GM23338 (cell line): ENCODE results near the gene EDAR. TPM values are rescaled to one million over a fixed set of nuclear protein-coding genes. Genes with fewer than 3 reads are reported as not detected.

Experiments
- CREB1 ChIP-seq: fragments of 250-450 bp; sonication (Bioruptor Pico); IDR thresholded peaks from 2 replicates; pipeline ENCODE4 v1.5.0; 2020; ENCODE audit warnings: low read depth, mild to moderate bottlenecking, moderate library complexity
- CTCF ChIP-seq, 2 experiments: fragments of 200-600 bp in 1 of 2; sonication (generic) in 1 of 2; conservative IDR thresholded peaks; 2 replicates each; pipeline versions ENCODE4 v1.5.1 to v1.6.1; 2016 to 2017; ENCODE audit warnings: antibody characterized with exemption in 2 of 2, low read depth in 2 of 2, mild to moderate bottlenecking in 2 of 2, moderate library complexity in 1 of 2
- ETS1 ChIP-seq: IDR thresholded peaks from 2 replicates; pipeline ENCODE4 v1.6.1; 2016; ENCODE audit warnings: antibody characterized with exemption
- EZH2 ChIP-seq: fragments of 200-600 bp; sonication (generic); IDR thresholded peaks from one replicate; pipeline ENCODE4 v1.8.0; 2017; ENCODE audit warnings: antibody characterized with exemption, mild to moderate bottlenecking, low read depth; ENCODE audit not compliant: unreplicated experiment
- EZH2phosphoT487 ChIP-seq: fragments of 200-600 bp; sonication (generic); IDR thresholded peaks from one replicate; pipeline ENCODE4 v1.8.1; 2018; ENCODE audit warnings: antibody characterized with exemption; ENCODE audit not compliant: unreplicated experiment
- JUNB ChIP-seq: IDR thresholded peaks from one replicate; pipeline ENCODE4 v1.6.1; 2016; ENCODE audit warnings: antibody characterized with exemption; ENCODE audit not compliant: unreplicated experiment
- NANOG ChIP-seq: IDR thresholded peaks from 2 replicates; pipeline ENCODE4 v1.6.1; 2016; ENCODE audit warnings: antibody characterized with exemption, borderline replicate concordance
- STAT1 ChIP-seq: IDR thresholded peaks from one replicate; pipeline ENCODE4 v1.6.1; 2016; ENCODE audit warnings: antibody characterized with exemption; ENCODE audit not compliant: unreplicated experiment
- ZNF462 ChIP-seq: fragments of 250-450 bp; sonication (Bioruptor Pico); IDR thresholded peaks from 2 replicates; pipeline ENCODE4 v1.5.0; 2020; ENCODE audit warnings: mild to moderate bottlenecking, moderate library complexity
- polyA plus RNA-seq: library from polyadenylated mRNA; unstranded; fragments of >200 nt; fragmentation: Nextera tagmentation; extraction: Ambion mirVana; gene quantifications from 2 replicates; pipeline ENCODE4 v1.2.1, GENCODE V29; 2016
- total RNA-seq: library from RNA; depleted of rRNA; stranded (reverse); fragments of >200 nt; shearing (Covaris generic); gene quantifications from 2 replicates; pipeline ENCODE4 v1.2.3, GENCODE V29; 2014

Gene EDAR
- total and polyA plus RNA-seq, 2 experiments from 2014 or later, result not detected

- TF ChIP-seq ZNF462 (no peak), ETS1 (no peak), CTCF (conservative IDR thresholded peaks at IDR 0.05; ENCODE audit: low read depth in 2 of 2) (no peak), JUNB (no peak), NANOG (no peak), STAT1 (no peak), EZH2phosphoT487 (no peak), CREB1 (CRISPR knock-in tag) (no peak), EZH2 (no peak)
Observed at GRCh38 chr2:108979461-108979860, 9.6 kb downstream of the EDAR start (continued).
